K562 (cell line): ENCODE measurements around the gene IREB2. TPM values are rescaled to one million over a fixed set of nuclear protein-coding genes. Genes with fewer than 3 reads are reported as not detected.
"Not testable (repeated sequence)": the region's sequence is repeated elsewhere in the genome, so short reads cannot be mapped to it uniquely, and the experiment has no call there.

ENCODE experiments used
- ATAC-seq: fragments of 200-7000 bp; cut with Tn5 transposase; 3 replicates; pipeline ENCODE4 v1.9.1; 2020; ENCODE audit warnings: moderate library complexity
- BruUV-seq: library from RNA; stranded (reverse); fragments of 400-500 nt; replicated peaks from 2 replicates; lab custom pipeline; 2021; lab: Mats Ljungman, UMichigan
- CTCF ChIA-PET: fragments of 300-600 bp; formaldehyde crosslinking; extraction: SDS; loops from one replicate; lab custom pipeline; 2021; ENCODE audit warnings: low intra/inter-chr PET ratio; lab: Yijun Ruan, JAX
- POLR2A ChIA-PET: fragments of 300-600, 350-650 bp; sonication (Branson Sonifier 250); formaldehyde crosslinking; extraction: SDS; loops from one replicate; lab custom pipeline; 2021; ENCODE audit warnings: antibody characterized with exemption, inconsistent platforms; lab: Yijun Ruan, JAX
- DNase-seq, 4 experiments: peaks; one replicate each; pipeline versions ENCODE4 v3.0.0 to v3.0.0-alpha.2; 2011 to 2018; ENCODE audit warnings: low spot score in 3 of 4, mixed read lengths in 3 of 4; ENCODE audit errors: extremely low read depth in 1 of 4
- FAIRE-seq: peaks from 2 replicates; lab custom pipeline; 2011; peaks lifted over from hg19 to GRCh38; lab: Jason Lieb, UNC
- H2AFZ ChIP-seq: 2 replicates; pipeline ENCODE4 v1.6.0; 2011; ENCODE audit warnings: low read depth, low read length, control low read depth, inconsistent platforms
- H3K27ac ChIP-seq: fragments of 200-600 bp; 3 replicates; pipeline ENCODE4 v1.8.0; 2011; ENCODE audit warnings: low read depth, mild to moderate bottlenecking, control low read depth, inconsistent platforms, low read length, moderate library complexity, mixed read lengths; ENCODE audit errors: extremely low read depth
- H3K27me3 ChIP-seq, 2 experiments: fragments of 300-600 bp in 1 of 2; 2 replicates in 1 of 2; 3 replicates in 1 of 2; pipeline versions ENCODE4 v1.6.0 to v1.8.0; 2011; ENCODE audit warnings: inconsistent platforms in 2 of 2, low read length in 2 of 2, mild to moderate bottlenecking in 1 of 2, mixed read lengths in 1 of 2, moderate library complexity in 1 of 2; ENCODE audit not compliant: control insufficient read depth in 2 of 2, insufficient read depth in 2 of 2
- H3K36me3 ChIP-seq: fragments of 300-600 bp; 3 replicates; pipeline ENCODE4 v1.8.0; 2011; ENCODE audit warnings: mild to moderate bottlenecking, low read length, inconsistent platforms; ENCODE audit not compliant: control insufficient read depth, insufficient read depth
- H3K4me1 ChIP-seq, 2 experiments: fragments of 200-600 bp in 1 of 2; replicated peaks in 1 of 2; 2 replicates in 1 of 2; 3 replicates in 1 of 2; pipeline versions ENCODE4 v1.5.1 to v1.8.0; 2011; ENCODE audit warnings: inconsistent platforms in 2 of 2, low read length in 2 of 2, mild to moderate bottlenecking in 1 of 2, mixed read lengths in 1 of 2, moderate library complexity in 1 of 2; ENCODE audit not compliant: control insufficient read depth in 2 of 2, insufficient read depth in 2 of 2
- H3K4me2 ChIP-seq: 2 replicates; pipeline ENCODE4 v1.6.1; 2011; ENCODE audit warnings: low read length, control low read depth, inconsistent platforms, mixed read lengths; ENCODE audit not compliant: insufficient read depth
- H3K4me3 ChIP-seq: fragments of 200-600 bp; sonication (generic), shearing (Covaris generic); 2 replicates; pipeline ENCODE4 v1.5.1; 2016; ENCODE audit warnings: control low read depth, inconsistent platforms
- H3K79me2 ChIP-seq: fragments of 200-600 bp; 3 replicates; pipeline ENCODE4 v1.8.0; 2011; ENCODE audit warnings: low read length, inconsistent platforms; ENCODE audit not compliant: control insufficient read depth, insufficient read depth
- H3K9ac ChIP-seq, 2 experiments: 2 replicates each; pipeline versions ENCODE4 v1.6.0 to v1.6.1; 2011; ENCODE audit warnings: low read depth in 2 of 2, low read length in 2 of 2, control low read depth in 1 of 2, inconsistent platforms in 1 of 2, mild to moderate bottlenecking in 1 of 2, mixed read lengths in 1 of 2; ENCODE audit not compliant: insufficient read depth in 1 of 2
- H3K9me1 ChIP-seq: one replicate; pipeline ENCODE4 v1.6.0; 2011; ENCODE audit warnings: inconsistent platforms, mild to moderate bottlenecking, low read length, moderate library complexity; ENCODE audit not compliant: control insufficient read depth, insufficient read depth
- H3K9me3 ChIP-seq: replicated peaks from 2 replicates; pipeline ENCODE4 v1.5.1; 2011; ENCODE audit warnings: low read depth, low read length, inconsistent platforms; ENCODE audit not compliant: control insufficient read depth, insufficient read depth
- H4K20me1 ChIP-seq: replicated peaks from 2 replicates; pipeline ENCODE4 v1.6.1; 2011; ENCODE audit warnings: low read length, inconsistent platforms, mixed read lengths; ENCODE audit not compliant: control insufficient read depth, insufficient read depth
- WGBS: fragments of 100-300 bp; shearing (Covaris generic); methylation state at CpG from one replicate; pipeline ENCODE4 v1.1.6; 2016; ENCODE audit warnings: low coverage, mixed read lengths; ENCODE audit not compliant: insufficient coverage; ENCODE audit errors: missing lambda C conversion rate; 5-methylcytosine and 5-hydroxymethylcytosine counted together
- in situ Hi-C: fragments of 300-500 bp; cut with MboI; formaldehyde crosslinking; loops from 4 replicates; pipeline ENCODE4 v1.15.0; 2018; ENCODE audit warnings: inconsistent platforms, mixed read lengths
- intact Hi-C: fragments of 100-400 bp; cut with micrococcal nuclease; formaldehyde crosslinking; loops from 2 replicates; pipeline ENCODE4 v1.14.2; 2022
- polyA plus RNA-seq, 8 experiments: library from polyadenylated mRNA; depleted of rRNA in 4 of 8; stranded (reverse) in 5 of 8; unstranded in 3 of 8; fragments of >200 nt; fragmentation: Nextera tagmentation in 2 of 8; fragmentation: Illumina TruSeq in 1 of 8; extraction: Ambion mirVana in 2 of 8; extraction: Trizol in 1 of 8; gene quantifications; 2 replicates each; pipeline versions ENCODE4 v1.2.1 to v1.2.3, GENCODE V29; 2011 to 2014; ENCODE audit warnings: inconsistent platforms in 1 of 8, missing spikeins in 1 of 8
- total RNA-seq, 7 experiments: library from RNA; depleted of rRNA in 6 of 7; stranded (reverse); fragments of >200 nt in 6 of 7; fragmentation: Illumina TruSeq in 2 of 7; extraction: Trizol in 2 of 7; gene quantifications; 2 replicates each; pipeline versions ENCODE4 v1.2.1 to v1.2.3, GENCODE V29; 2011 to 2021; ENCODE audit warnings: low replicate concordance in 1 of 7
- TF ChIP-seq, protein P1 (sequence below), 2 experiments: IDR thresholded peaks in 1 of 2; conservative IDR thresholded peaks in 1 of 2; 2 replicates each; pipeline ENCODE4 v1.6.1; 2016; ENCODE audit warnings: low read depth in 2 of 2, mild to moderate bottlenecking in 1 of 2, missing compliant biosample characterization in 1 of 2, missing genetic modification characterization in 1 of 2, moderate library complexity in 1 of 2

Gene IREB2
- total and polyA plus RNA-seq, 9 of the 15 experiments (the other 6 are each of a cell fraction or from before 2014, with no cell fraction given) = 16.8 to 61.7 (median 34.0) TPM

DNA sequence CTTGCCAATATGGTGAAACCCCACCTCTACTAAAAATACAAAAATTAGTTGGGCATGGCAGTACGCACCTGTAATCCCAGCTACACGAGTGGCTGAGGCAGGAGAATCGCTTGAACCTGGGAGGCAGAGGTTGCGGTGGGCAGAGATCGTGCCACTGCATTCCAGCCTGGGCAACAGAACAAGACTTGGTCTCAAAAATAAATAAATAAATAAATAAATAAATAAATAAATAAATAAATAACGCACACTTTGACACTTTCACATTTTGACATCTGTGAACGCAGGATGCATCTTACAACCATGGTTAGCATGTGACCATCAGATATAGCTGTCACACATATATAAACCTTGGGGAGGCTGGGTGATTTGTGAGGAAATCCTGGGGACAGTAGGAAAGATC is 33.2 kb upstream of the IREB2 start:
- POLR2A ChIA-PET = interaction anchor here (0.6 kb wide), 1 partner anchor 229 kb away, joined by 3 read pairs; no protein-coding TSS in a partner anchor
- H3K9me1 ChIP-seq, H4K20me1 ChIP-seq, H3K9ac ChIP-seq, CTCF ChIA-PET, FAIRE-seq, intact Hi-C loops, H3K4me3 ChIP-seq, ATAC-seq, H2AFZ ChIP-seq, H3K27ac ChIP-seq, H3K79me2 ChIP-seq, H3K4me2 ChIP-seq, H3K9me3 ChIP-seq, H3K36me3 ChIP-seq, in situ Hi-C loops, DNase-seq, BruUV-seq: not testable (repeated sequence)
- WGBS = 8% methylated on average over 7 of the region's 7 CpGs
- peaks cover 0 to 11% of the 10 kb centered on the region in 2 experiments; a peak in 1 of 5 replicates for H3K4me1 ChIP-seq
- TF ChIP-seq, protein P1, sequence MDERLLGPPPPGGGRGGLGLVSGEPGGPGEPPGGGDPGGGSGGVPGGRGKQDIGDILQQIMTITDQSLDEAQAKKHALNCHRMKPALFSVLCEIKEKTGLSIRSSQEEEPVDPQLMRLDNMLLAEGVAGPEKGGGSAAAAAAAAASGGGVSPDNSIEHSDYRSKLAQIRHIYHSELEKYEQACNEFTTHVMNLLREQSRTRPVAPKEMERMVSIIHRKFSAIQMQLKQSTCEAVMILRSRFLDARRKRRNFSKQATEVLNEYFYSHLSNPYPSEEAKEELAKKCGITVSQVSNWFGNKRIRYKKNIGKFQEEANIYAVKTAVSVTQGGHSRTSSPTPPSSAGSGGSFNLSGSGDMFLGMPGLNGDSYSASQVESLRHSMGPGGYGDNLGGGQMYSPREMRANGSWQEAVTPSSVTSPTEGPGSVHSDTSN (CRISPR knock-in tag; IDR thresholded peaks at IDR 0.05; ENCODE audit: low read depth) = not testable (repeated sequence)
- TF ChIP-seq, protein P1 (tag; conservative IDR thresholded peaks at IDR 0.05; ENCODE audit: low read depth) = 0 out of 2 replicates have a peak, but pooled peaks have one; percentile 13
- peaks cover 39 to 65% of the 10 kb centered on the region in 2 experiments for H3K27me3 ChIP-seq
